A549 (cell line): ENCODE measurements around the gene SLC15A3. TPM values are rescaled to one million over a fixed set of nuclear protein-coding genes. Genes with fewer than 3 reads are reported as not detected.

Experiments used
- ATAC-seq, 2 experiments: fragments of 200-7000 bp in 1 of 2; fragments of >200 bp in 1 of 2; cut with Nextera tagmentation in 1 of 2; cut with Tn5 transposase in 1 of 2; 3 replicates each; pipeline versions ENCODE4 v1.8.0 to v1.9.1; 2018 to 2020; ENCODE audit warnings: mild to moderate bottlenecking in 1 of 2, moderate library complexity in 1 of 2
- CTCF ChIA-PET: fragments of 300-600 bp; sonication (Branson Sonifier 250); formaldehyde crosslinking; extraction: SDS; loops from one replicate; lab custom pipeline; 2021; ENCODE audit warnings: antibody characterized with exemption, inconsistent platforms; lab: Yijun Ruan, JAX
- POLR2A ChIA-PET: fragments of 350-600 bp; formaldehyde crosslinking; extraction: SDS; loops from one replicate; lab custom pipeline; 2021; ENCODE audit warnings: antibody characterized with exemption, inconsistent platforms; lab: Yijun Ruan, JAX
- DNase-seq, 2 experiments: peaks; one replicate each; pipeline versions ENCODE4 v3.0.0 to v3.0.0-alpha.2; 2011 to 2016; ENCODE audit warnings: low read depth in 1 of 2, low spot score in 1 of 2
- FAIRE-seq: peaks from 2 replicates; lab custom pipeline; 2011; peaks lifted over from hg19 to GRCh38; lab: Jason Lieb, UNC
- H3K27ac ChIP-seq, 2 experiments: fragments of >200 bp; sonication (Bioruptor Twin); formaldehyde crosslinking; 3 replicates each; pipeline ENCODE4 v1.5.1; 2016 to 2017
- H3K4me1 ChIP-seq: fragments of >200 bp; sonication (Bioruptor Twin); formaldehyde crosslinking; 3 replicates; pipeline ENCODE4 v1.6.1; 2016
- H3K4me2 ChIP-seq: fragments of >200 bp; sonication (Bioruptor Twin); formaldehyde crosslinking; 3 replicates; pipeline ENCODE4 v1.6.1; 2016
- H3K4me3 ChIP-seq: fragments of >200 bp; sonication (Bioruptor Twin); formaldehyde crosslinking; 3 replicates; pipeline ENCODE4 v1.5.1; 2016
- H3K9me3 ChIP-seq: fragments of >200 bp; sonication (Bioruptor Twin); formaldehyde crosslinking; 3 replicates; pipeline ENCODE4 v1.6.1; 2016
- CBX8 ChIP-seq: fragments of 200-600 bp; sonication (generic); IDR thresholded peaks from 2 replicates; pipeline ENCODE4 v1.6.1; 2016
- CHD2 ChIP-seq: fragments of 150-350 bp; IDR thresholded peaks from 2 replicates; pipeline ENCODE4 v1.6.1; 2014; ENCODE audit warnings: low read length; ENCODE audit not compliant: partially characterized antibody
- FOSL2 ChIP-seq, 2 experiments: fragments of 450-650 bp in 1 of 2; fragments of >200 bp in 1 of 2; sonication (Bioruptor Twin) in 1 of 2; formaldehyde crosslinking; IDR thresholded peaks; 2 replicates each; pipeline versions ENCODE4 v1.5.0 to v1.6.1; 2016 to 2020; ENCODE audit warnings: mild to moderate bottlenecking in 1 of 2, moderate library complexity in 1 of 2
- GATA3 ChIP-seq: IDR thresholded peaks from 2 replicates; pipeline ENCODE4 v1.6.1; 2012; ENCODE audit warnings: borderline replicate concordance
- JUNB ChIP-seq: fragments of >200 bp; sonication (Bioruptor Twin); formaldehyde crosslinking; IDR thresholded peaks from 2 replicates; pipeline ENCODE4 v1.6.1; 2016
- KDM1A ChIP-seq: fragments of 200-600 bp; sonication (generic); IDR thresholded peaks from 2 replicates; pipeline ENCODE4 v1.6.1; 2016; ENCODE audit warnings: low read depth, mild to moderate bottlenecking
- NFE2L2 ChIP-seq: fragments of 150-350 bp; conservative IDR thresholded peaks from 2 replicates; pipeline ENCODE4 v1.6.1; 2014; ENCODE audit warnings: low read length
- NPAS2 ChIP-seq: fragments of 250-450 bp; sonication (Bioruptor Pico); IDR thresholded peaks from 2 replicates; pipeline ENCODE4 v1.8.0; 2022; ENCODE audit warnings: mild to moderate bottlenecking, moderate library complexity, borderline replicate concordance
- POLR2AphosphoS2 ChIP-seq: conservative IDR thresholded peaks from 2 replicates; pipeline ENCODE4 v1.6.1; 2012; ENCODE audit warnings: low read length, improper control_type of control experiment, inconsistent platforms
- RAD21 ChIP-seq, 2 experiments: fragments of >200 bp in 1 of 2; sonication (Bioruptor Twin) in 1 of 2; formaldehyde crosslinking in 1 of 2; IDR thresholded peaks in 1 of 2; conservative IDR thresholded peaks in 1 of 2; 2 replicates in 1 of 2; 3 replicates in 1 of 2; pipeline ENCODE4 v1.6.1; 2012 to 2018; ENCODE audit warnings: inconsistent platforms in 1 of 2
- RARB ChIP-seq: fragments of 250-450 bp; sonication (Bioruptor Pico); IDR thresholded peaks from 2 replicates; pipeline ENCODE4 v1.8.0; 2021; ENCODE audit warnings: mild to moderate bottlenecking, moderate library complexity
- RNF2 ChIP-seq: fragments of 200-600 bp; sonication (generic); IDR thresholded peaks from 2 replicates; pipeline ENCODE4 v1.6.1; 2016; ENCODE audit warnings: low read depth, mild to moderate bottlenecking, antibody characterized with exemption, moderate library complexity, borderline replicate concordance
- TP53 ChIP-seq: fragments of 250-450 bp; sonication (Bioruptor Pico); IDR thresholded peaks from 2 replicates; pipeline ENCODE4 v1.5.0; 2021; ENCODE audit warnings: mild to moderate bottlenecking, moderate library complexity
- ZC3H11A ChIP-seq: fragments of 450-650 bp; IDR thresholded peaks from 2 replicates; pipeline ENCODE4 v1.6.1; 2014; ENCODE audit warnings: antibody characterized with exemption, mild to moderate bottlenecking
- ZFP36 ChIP-seq: fragments of 450-650 bp; IDR thresholded peaks from 2 replicates; pipeline ENCODE4 v1.6.1; 2014; ENCODE audit warnings: borderline replicate concordance; ENCODE audit not compliant: partially characterized antibody
- ZNF302 ChIP-seq: fragments of 250-450 bp; sonication (Bioruptor Pico); IDR thresholded peaks from 2 replicates; pipeline ENCODE4 v1.9.0; 2021; ENCODE audit warnings: inconsistent platforms, mild to moderate bottlenecking, moderate library complexity
- WGBS: methylation state at CpG from one replicate; pipeline ENCODE4 v1.1.6; 2017; ENCODE audit errors: missing lambda C conversion rate; 5-methylcytosine and 5-hydroxymethylcytosine counted together
- polyA plus RNA-seq, 4 experiments: library from polyadenylated mRNA; depleted of rRNA in 3 of 4; stranded (reverse); fragments of >200 nt; fragmentation: RNase III in 1 of 4; extraction: RNeasy Plus Mini Kit Qiagen cat#74134 plus additional on column Dnase treatment in 1 of 4; gene quantifications; 2 replicates in 3 of 4; 3 replicates in 1 of 4; pipeline ENCODE4 v1.2.3, GENCODE V29; 2011 to 2017
- TF ChIP-seq, protein P1 (sequence below): fragments of >200 bp; sonication (Bioruptor Twin); formaldehyde crosslinking; IDR thresholded peaks from 3 replicates; pipeline ENCODE4 v1.6.1; 2016
- TF ChIP-seq, protein P2 (sequence below): fragments of >200 bp; sonication (Bioruptor Twin); formaldehyde crosslinking; IDR thresholded peaks from 3 replicates; pipeline ENCODE4 v1.5.1; 2016
- TF ChIP-seq, protein P3 (sequence below): fragments of 200-600 bp; sonication (generic); IDR thresholded peaks from 2 replicates; pipeline ENCODE4 v1.6.1; 2016; ENCODE audit warnings: antibody characterized with exemption, mild to moderate bottlenecking, moderate library complexity
- TF ChIP-seq, protein P4 (sequence below): fragments of 250-450 bp; sonication (Bioruptor Pico); IDR thresholded peaks from 2 replicates; pipeline ENCODE4 v1.5.0; 2020; ENCODE audit warnings: low read depth, mild to moderate bottlenecking, moderate library complexity

The SLC15A3 gene
- polyA plus RNA-seq, 2 of the 4 experiments (the other 2 are of a cell fraction) = not detected

DNA sequence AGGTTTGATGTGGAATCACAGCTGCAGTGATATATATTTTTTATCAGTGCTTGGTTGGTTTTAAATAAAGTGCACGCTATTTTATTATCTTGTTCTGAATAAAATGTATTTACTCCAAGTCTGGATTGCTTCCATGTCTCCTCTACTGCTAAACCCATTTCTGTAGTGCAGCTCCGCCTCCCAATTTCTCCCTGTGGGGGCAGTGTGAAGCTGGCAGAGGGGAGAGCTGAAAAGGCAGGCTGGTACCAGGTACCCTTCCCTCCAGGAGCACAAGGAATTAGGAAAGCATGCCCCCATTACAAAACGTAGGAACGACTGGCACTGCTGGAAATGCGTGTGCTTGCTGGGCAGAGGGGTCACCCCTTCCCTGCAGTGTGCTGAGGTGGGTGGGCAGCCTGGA lies 28.6 kb downstream of the SLC15A3 start:
- CTCF ChIA-PET = interaction anchor here (0.6 to 2.1 kb wide), 7 partner anchors 8 to 372 kb away, joined by 3 to 8 read pairs (median 4); partner anchors contain the start of genes TMEM109 and VWCE
- H3K4me1 ChIP-seq = peaks cover 30% of the 10 kb centered on the region
- DNase-seq (no peak), ATAC-seq (no peak), FAIRE-seq (no peak)
- POLR2A ChIA-PET = interaction anchor here (1.1 to 1.6 kb wide), 2 partner anchors 8 to 10 kb away, joined by 5 to 6 read pairs; partner anchors contain the start of gene TMEM109
- H3K4me2 ChIP-seq = 0 out of 3 replicates have a peak overlapping the region, but pooled peaks have one; percentile 90
- H3K27ac ChIP-seq = peak overlapping the region in 1 of 2 experiments; percentile 97; a peak in 3 of 6 replicates
- 91% methylated on average over 5 of the region's 5 CpGs for WGBS
- H3K9me3 ChIP-seq = no peaks in the 10 kb centered on the region
- no peak overlapping the region for H3K4me3 ChIP-seq
- TF ChIP-seq CHD2 = no peak
- TF ChIP-seq, protein P1, sequence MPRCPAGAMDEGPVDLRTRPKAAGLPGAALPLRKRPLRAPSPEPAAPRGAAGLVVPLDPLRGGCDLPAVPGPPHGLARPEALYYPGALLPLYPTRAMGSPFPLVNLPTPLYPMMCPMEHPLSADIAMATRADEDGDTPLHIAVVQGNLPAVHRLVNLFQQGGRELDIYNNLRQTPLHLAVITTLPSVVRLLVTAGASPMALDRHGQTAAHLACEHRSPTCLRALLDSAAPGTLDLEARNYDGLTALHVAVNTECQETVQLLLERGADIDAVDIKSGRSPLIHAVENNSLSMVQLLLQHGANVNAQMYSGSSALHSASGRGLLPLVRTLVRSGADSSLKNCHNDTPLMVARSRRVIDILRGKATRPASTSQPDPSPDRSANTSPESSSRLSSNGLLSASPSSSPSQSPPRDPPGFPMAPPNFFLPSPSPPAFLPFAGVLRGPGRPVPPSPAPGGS = no peak
- TF ChIP-seq ZFP36 = no peak
- TF ChIP-seq, protein P2, sequence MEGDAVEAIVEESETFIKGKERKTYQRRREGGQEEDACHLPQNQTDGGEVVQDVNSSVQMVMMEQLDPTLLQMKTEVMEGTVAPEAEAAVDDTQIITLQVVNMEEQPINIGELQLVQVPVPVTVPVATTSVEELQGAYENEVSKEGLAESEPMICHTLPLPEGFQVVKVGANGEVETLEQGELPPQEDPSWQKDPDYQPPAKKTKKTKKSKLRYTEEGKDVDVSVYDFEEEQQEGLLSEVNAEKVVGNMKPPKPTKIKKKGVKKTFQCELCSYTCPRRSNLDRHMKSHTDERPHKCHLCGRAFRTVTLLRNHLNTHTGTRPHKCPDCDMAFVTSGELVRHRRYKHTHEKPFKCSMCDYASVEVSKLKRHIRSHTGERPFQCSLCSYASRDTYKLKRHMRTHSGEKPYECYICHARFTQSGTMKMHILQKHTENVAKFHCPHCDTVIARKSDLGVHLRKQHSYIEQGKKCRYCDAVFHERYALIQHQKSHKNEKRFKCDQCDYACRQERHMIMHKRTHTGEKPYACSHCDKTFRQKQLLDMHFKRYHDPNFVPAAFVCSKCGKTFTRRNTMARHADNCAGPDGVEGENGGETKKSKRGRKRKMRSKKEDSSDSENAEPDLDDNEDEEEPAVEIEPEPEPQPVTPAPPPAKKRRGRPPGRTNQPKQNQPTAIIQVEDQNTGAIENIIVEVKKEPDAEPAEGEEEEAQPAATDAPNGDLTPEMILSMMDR = no peak
- no peak for TF ChIP-seq RAD21 (conservative IDR thresholded peaks at IDR 0.05 in 1 of 2, IDR thresholded peaks at IDR 0.05 in 1 of 2)
- TF ChIP-seq FOSL2 (IDR thresholded peaks at IDR 0.05) = no peak
- no peak for TF ChIP-seq FOSL2 (CRISPR knock-in tag; IDR thresholded peaks at IDR 0.05)
- TF ChIP-seq, protein P3, sequence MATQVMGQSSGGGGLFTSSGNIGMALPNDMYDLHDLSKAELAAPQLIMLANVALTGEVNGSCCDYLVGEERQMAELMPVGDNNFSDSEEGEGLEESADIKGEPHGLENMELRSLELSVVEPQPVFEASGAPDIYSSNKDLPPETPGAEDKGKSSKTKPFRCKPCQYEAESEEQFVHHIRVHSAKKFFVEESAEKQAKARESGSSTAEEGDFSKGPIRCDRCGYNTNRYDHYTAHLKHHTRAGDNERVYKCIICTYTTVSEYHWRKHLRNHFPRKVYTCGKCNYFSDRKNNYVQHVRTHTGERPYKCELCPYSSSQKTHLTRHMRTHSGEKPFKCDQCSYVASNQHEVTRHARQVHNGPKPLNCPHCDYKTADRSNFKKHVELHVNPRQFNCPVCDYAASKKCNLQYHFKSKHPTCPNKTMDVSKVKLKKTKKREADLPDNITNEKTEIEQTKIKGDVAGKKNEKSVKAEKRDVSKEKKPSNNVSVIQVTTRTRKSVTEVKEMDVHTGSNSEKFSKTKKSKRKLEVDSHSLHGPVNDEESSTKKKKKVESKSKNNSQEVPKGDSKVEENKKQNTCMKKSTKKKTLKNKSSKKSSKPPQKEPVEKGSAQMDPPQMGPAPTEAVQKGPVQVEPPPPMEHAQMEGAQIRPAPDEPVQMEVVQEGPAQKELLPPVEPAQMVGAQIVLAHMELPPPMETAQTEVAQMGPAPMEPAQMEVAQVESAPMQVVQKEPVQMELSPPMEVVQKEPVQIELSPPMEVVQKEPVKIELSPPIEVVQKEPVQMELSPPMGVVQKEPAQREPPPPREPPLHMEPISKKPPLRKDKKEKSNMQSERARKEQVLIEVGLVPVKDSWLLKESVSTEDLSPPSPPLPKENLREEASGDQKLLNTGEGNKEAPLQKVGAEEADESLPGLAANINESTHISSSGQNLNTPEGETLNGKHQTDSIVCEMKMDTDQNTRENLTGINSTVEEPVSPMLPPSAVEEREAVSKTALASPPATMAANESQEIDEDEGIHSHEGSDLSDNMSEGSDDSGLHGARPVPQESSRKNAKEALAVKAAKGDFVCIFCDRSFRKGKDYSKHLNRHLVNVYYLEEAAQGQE = no peak
- TF ChIP-seq ZNF302 = no peak
- no peak for TF ChIP-seq POLR2AphosphoS2
- TF ChIP-seq RNF2 = no peak
- TF ChIP-seq KDM1A = no peak
- no peak for TF ChIP-seq CBX8

DNA sequence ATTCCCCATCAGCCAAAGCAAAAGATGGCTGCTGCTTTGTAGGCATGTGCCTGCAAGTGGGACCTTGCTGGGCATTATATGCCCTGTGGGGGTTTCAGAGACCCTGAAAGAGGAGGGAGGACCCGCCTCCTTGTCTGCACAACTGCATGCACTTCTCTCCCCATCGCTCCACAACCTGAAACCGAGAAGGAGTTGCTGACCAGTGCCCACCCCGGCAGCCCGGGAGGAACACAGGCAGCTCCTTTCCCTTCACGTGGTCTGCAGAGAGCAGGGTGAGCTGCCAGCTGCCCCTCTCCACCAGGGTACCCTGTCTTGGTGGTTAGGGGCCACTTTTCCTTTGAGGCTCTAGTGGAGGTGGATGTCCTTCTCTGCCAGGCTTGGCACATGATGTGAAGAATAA lies 29.1 kb downstream of the SLC15A3 start:
- POLR2A ChIA-PET = interaction anchor here (1.6 kb wide), 1 partner anchor 9 kb away, joined by 6 read pairs; the partner anchor contains the start of gene TMEM109
- no peak overlapping the region for H3K27ac ChIP-seq
- no peaks in the 10 kb centered on the region for H3K9me3 ChIP-seq
- H3K4me2 ChIP-seq = no peak overlapping the region
- CTCF ChIA-PET = interaction anchor here (0.6 to 3.8 kb wide), 8 partner anchors 8 to 372 kb away, joined by 3 to 11 read pairs (median 5); partner anchors contain the start of genes TMEM109 and VWCE
- peaks cover 33% of the 10 kb centered on the region for H3K4me1 ChIP-seq
- no peak for DNase-seq
- 88% methylated on average over 6 of the region's 6 CpGs for WGBS
- no peak for ATAC-seq
- no peak for FAIRE-seq
- no peak overlapping the region for H3K4me3 ChIP-seq
- TF ChIP-seq, protein P3 = no peak
- no peak for TF ChIP-seq ZC3H11A
- TF ChIP-seq, protein P2 = no peak
- TF ChIP-seq, protein P4, sequence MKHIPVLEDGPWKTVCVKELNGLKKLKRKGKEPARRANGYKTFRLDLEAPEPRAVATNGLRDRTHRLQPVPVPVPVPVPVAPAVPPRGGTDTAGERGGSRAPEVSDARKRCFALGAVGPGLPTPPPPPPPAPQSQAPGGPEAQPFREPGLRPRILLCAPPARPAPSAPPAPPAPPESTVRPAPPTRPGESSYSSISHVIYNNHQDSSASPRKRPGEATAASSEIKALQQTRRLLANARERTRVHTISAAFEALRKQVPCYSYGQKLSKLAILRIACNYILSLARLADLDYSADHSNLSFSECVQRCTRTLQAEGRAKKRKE (CRISPR knock-in tag) = no peak
- no peak for TF ChIP-seq JUNB
- no peak for TF ChIP-seq FOSL2 (IDR thresholded peaks at IDR 0.05)
- TF ChIP-seq FOSL2 (CRISPR knock-in tag; IDR thresholded peaks at IDR 0.05) = no peak
- no peak for TF ChIP-seq CBX8
- no peak for TF ChIP-seq NFE2L2
- no peak for TF ChIP-seq TP53 (CRISPR knock-in tag)
- no peak for TF ChIP-seq RARB (CRISPR knock-in tag)
- no peak for TF ChIP-seq RAD21 (conservative IDR thresholded peaks at IDR 0.05 in 1 of 2, IDR thresholded peaks at IDR 0.05 in 1 of 2)
- no peak for TF ChIP-seq GATA3
- TF ChIP-seq NPAS2 (CRISPR knock-in tag) = no peak
- TF ChIP-seq POLR2AphosphoS2 = no peak
